GM21367 (cell line): ENCODE data around the gene CMTM5.
"Not testable (repeated sequence)": the region's sequence is repeated elsewhere in the genome, so short reads cannot be mapped to it uniquely, and the experiment has no call there.

Experiments
- ATAC-seq: cut with Tn5 transposase; IDR thresholded peaks from one replicate; pipeline ENCODE4 v1.9.1; 2021; ENCODE audit not compliant: unreplicated experiment

Gene CMTM5

GRCh38 chr14:23377573-23378563 lies 1.0 kb downstream of the CMTM5 start:
- ATAC-seq, result no peak

GRCh38 chr14:23378612-23379220 lies 1.9 kb downstream of the CMTM5 start:
- no peak for ATAC-seq

GRCh38 chr14:23379366-23380196 lies 2.7 kb downstream of the CMTM5 start:
- ATAC-seq, result no peak

- no peak for ATAC-seq
Measured at GRCh38 chr14:23380197-23380914, 3.5 kb downstream of the CMTM5 start.

GRCh38 chr14:23380976-23381375 lies 4.1 kb downstream of the CMTM5 start:
- ATAC-seq, result no peak

- ATAC-seq, result no peak
Measured at GRCh38 chr14:23381871-23382270, 5.0 kb downstream of the CMTM5 start.

GRCh38 chr14:23382276-23382675 lies 5.4 kb downstream of the CMTM5 start:
- no peak for ATAC-seq

- no peak for ATAC-seq
Measured at GRCh38 chr14:23382731-23383440, 6.0 kb downstream of the CMTM5 start.

- no peak for ATAC-seq
Measured at GRCh38 chr14:23384364-23385080, 7.7 kb downstream of the CMTM5 start.

GRCh38 chr14:23385244-23385641 lies 8.4 kb downstream of the CMTM5 start:
- ATAC-seq, result no peak

- ATAC-seq, result no peak
Measured at GRCh38 chr14:23385642-23386265, 8.9 kb downstream of the CMTM5 start.

- ATAC-seq, result not testable (repeated sequence)
Measured at GRCh38 chr14:23386266-23386657, 9.4 kb downstream of the CMTM5 start.

- ATAC-seq, result no peak
Measured at GRCh38 chr14:23386999-23387398, 10.2 kb downstream of the CMTM5 start.

- no peak for ATAC-seq
Measured at GRCh38 chr14:23387916-23388882, 11.4 kb downstream of the CMTM5 start.

GRCh38 chr14:23388996-23389395 lies 12.2 kb downstream of the CMTM5 start:
- no peak for ATAC-seq

GRCh38 chr14:23389396-23389795 lies 12.6 kb downstream of the CMTM5 start:
- no peak for ATAC-seq

- not testable (repeated sequence) for ATAC-seq
Measured at GRCh38 chr14:23389871-23390270, 13.0 kb downstream of the CMTM5 start.

- no peak for ATAC-seq
Measured at GRCh38 chr14:23392613-23393012, 15.8 kb downstream of the CMTM5 start.
